ENCODE results near the gene RAD54L. TPM values are rescaled to one million over a fixed set of nuclear protein-coding genes. Genes with fewer than 3 reads are reported as not detected.
"Not testable (repeated sequence)": the region's sequence is repeated elsewhere in the genome, so short reads cannot be mapped to it uniquely, and the experiment has no call there.

Gene RAD54L
- total and polyA plus RNA-seq, 10 of the 15 experiments (the other 5 are each of a cell fraction or from before 2014, with no cell fraction given), result 12.9 to 54.2 (median 23.6) TPM

- Histone ChIP-seq H4K20me1 (ENCODE audit: control insufficient read depth, insufficient read depth) (no peaks in the 10 kb centered on the region), H3K9me3 (replicated peaks; ENCODE audit: control insufficient read depth, insufficient read depth, low read length) (no peaks in the 10 kb centered on the region; the same call in 2 of the 3 replicates), H3K9ac (ENCODE audit: control insufficient read depth, insufficient read depth, low read length) (no peak overlapping the region), H2AFZ (ENCODE audit: control insufficient read depth, low read depth, low read length) (no peak overlapping the region), H3K4me3 (no peak overlapping the region), H3K79me2 (ENCODE audit: control insufficient read depth, insufficient read depth, low read length) (peaks cover 4% of the 10 kb centered on the region), H3K36me3 (ENCODE audit: control insufficient read depth in 2 of 2, insufficient read depth in 2 of 2, low read length in 1 of 2) (no peaks in the 10 kb centered on the region), H3K4me2 (ENCODE audit: control insufficient read depth, insufficient read depth) (no peak overlapping the region), H3K27ac (ENCODE audit: control insufficient read depth, insufficient read depth) (no peak overlapping the region), H3K4me1 (ENCODE audit: control insufficient read depth, insufficient read depth, low read length) (peaks cover 3% of the 10 kb centered on the region; the same call in 1 of the 2 replicates), H3K27me3 (replicated peaks in 1 of 2; ENCODE audit: control insufficient read depth in 2 of 2, insufficient read depth in 2 of 2, low read length in 1 of 2) (no peaks in the 10 kb centered on the region)
- ChIA-PET CTCF (interaction anchor here (0.9 kb wide), 1 partner anchor 99 kb away, joined by 4 read pairs; no protein-coding TSS in a partner anchor), RAD21 (ENCODE audit: unreplicated experiment) (no interaction called here), SMC1A (ENCODE audit: uncharacterized antibody, unreplicated experiment) (no interaction called here), POLR2A (no interaction called here)
- DNase-seq (ENCODE audit: low read depth, low spot score) (no peak), ATAC-seq (no peak), FAIRE-seq (no peak)
- TF ChIP-seq LARP7 (IDR thresholded peaks at IDR 0.05) (no peak), USF2 (IDR thresholded peaks at IDR 0.05; ENCODE audit: borderline replicate concordance, low read depth, low read length) (no peak), SREBF2 (IDR thresholded peaks at IDR 0.05; ENCODE audit: low read length) (no peak), USF1 (IDR thresholded peaks at IDR 0.05; ENCODE audit: borderline replicate concordance, extremely low read length, insufficient read depth, low read depth, low read length) (no peak)
- WGBS (ENCODE audit: insufficient coverage, insufficient replicate concordance, low lambda C conversion rate, missing lambda C conversion rate), result 50% methylated on average over 1 of the region's 1 CpG
- in situ Hi-C loops (cut with MboI) (no loop called here), intact Hi-C loops (cut with micrococcal nuclease; ENCODE audit: unreplicated experiment) (no loop called here)
- BruUV-seq (replicated peaks), result no TSS peak
These were observed 4.6 kb upstream of the RAD54L start for GRCh38 chr1:46242918-46243317.

- H3K9ac ChIP-seq (ENCODE audit: control insufficient read depth, insufficient read depth, low read length); H3K27ac ChIP-seq (ENCODE audit: control insufficient read depth, insufficient read depth); H3K9me3 ChIP-seq (replicated peaks; ENCODE audit: control insufficient read depth, insufficient read depth, low read length); H3K4me1 ChIP-seq (ENCODE audit: control insufficient read depth, insufficient read depth, low read length); H4K20me1 ChIP-seq (ENCODE audit: control insufficient read depth, insufficient read depth); H3K4me3 ChIP-seq; H3K27me3 ChIP-seq (replicated peaks in 1 of 2; ENCODE audit: control insufficient read depth in 2 of 2, insufficient read depth in 2 of 2, low read length in 1 of 2); H3K36me3 ChIP-seq (ENCODE audit: control insufficient read depth in 2 of 2, insufficient read depth in 2 of 2, low read length in 1 of 2); in situ Hi-C loops (cut with MboI); H2AFZ ChIP-seq (ENCODE audit: control insufficient read depth, low read depth, low read length); intact Hi-C loops (cut with micrococcal nuclease; ENCODE audit: unreplicated experiment); ATAC-seq; DNase-seq (ENCODE audit: low read depth, low spot score); FAIRE-seq; BruUV-seq (replicated peaks); H3K4me2 ChIP-seq (ENCODE audit: control insufficient read depth, insufficient read depth): not testable (repeated sequence)
- ChIA-PET RAD21 (ENCODE audit: unreplicated experiment) (interaction anchor here (0.7 kb wide), 1 partner anchor 127 kb away, joined by 3 read pairs; no protein-coding TSS in a partner anchor), CTCF (interaction anchor here (0.7 to 4.2 kb wide), 11 partner anchors 10 to 104 kb away, joined by 3 to 86 read pairs (median 7); no protein-coding TSS in a partner anchor), SMC1A (ENCODE audit: uncharacterized antibody, unreplicated experiment) (interaction anchor here (1.2 kb wide), 1 partner anchor 49 kb away, joined by 3 read pairs; no protein-coding TSS in a partner anchor), POLR2A (interaction anchor here (0.7 kb wide), 1 partner anchor 65 kb away, joined by 6 read pairs; no protein-coding TSS in a partner anchor)
- H3K79me2 ChIP-seq (ENCODE audit: control insufficient read depth, insufficient read depth, low read length), result peaks cover 13% of the 10 kb centered on the region
- 63% methylated on average over 3 of the region's 3 CpGs for WGBS (ENCODE audit: insufficient coverage, insufficient replicate concordance, low lambda C conversion rate, missing lambda C conversion rate)
These were observed 3.7 kb upstream of the RAD54L start for GRCh38 chr1:46243831-46244230.

Measured in GM12878 (cell line).